ENCODE results near the gene RCCD1. TPM values are rescaled to one million over a fixed set of nuclear protein-coding genes. Genes with fewer than 3 reads are reported as not detected.

RCCD1 gene
- total RNA-seq, 1 experiment from 2014 or later: 26.1 TPM

DNA sequence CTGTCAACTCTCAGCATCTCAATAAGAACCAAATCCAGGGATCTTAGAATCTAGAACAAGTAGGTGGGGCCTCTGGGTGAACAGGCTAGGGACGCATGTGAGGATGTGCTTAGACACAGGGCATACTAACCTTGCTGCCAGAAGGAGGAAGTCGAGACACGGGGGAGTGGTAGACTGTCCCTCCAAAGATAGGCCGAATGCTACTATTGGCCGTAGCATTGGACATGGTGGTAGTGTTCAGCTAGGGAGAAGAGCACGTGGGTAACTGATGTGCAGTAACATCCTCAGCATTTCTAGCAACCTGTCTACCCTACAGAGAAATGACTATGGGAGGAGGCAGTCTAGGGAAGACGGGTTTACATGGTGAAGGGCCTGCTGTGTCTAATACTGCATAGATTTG, 15.6 kb downstream of the RCCD1 start:
- no peaks in the 10 kb centered on the region for H3K4me1 Mint-ChIP-seq
- no peak overlapping the region for H3K4me3 Mint-ChIP-seq
- no peak for TF ChIP-seq EMX1 (CRISPR knock-in tag; IDR thresholded peaks at IDR 0.05)
- TF ChIP-seq ZBTB21 (CRISPR knock-in tag; IDR thresholded peaks at IDR 0.05; ENCODE audit: borderline replicate concordance): no peak
- TF ChIP-seq NR3C1 (CRISPR knock-in tag; conservative IDR thresholded peaks at IDR 0.05; ENCODE audit: low read depth): no peak
- no peak for TF ChIP-seq MYBL2 (CRISPR knock-in tag; IDR thresholded peaks at IDR 0.05)
- TF ChIP-seq, protein P1, sequence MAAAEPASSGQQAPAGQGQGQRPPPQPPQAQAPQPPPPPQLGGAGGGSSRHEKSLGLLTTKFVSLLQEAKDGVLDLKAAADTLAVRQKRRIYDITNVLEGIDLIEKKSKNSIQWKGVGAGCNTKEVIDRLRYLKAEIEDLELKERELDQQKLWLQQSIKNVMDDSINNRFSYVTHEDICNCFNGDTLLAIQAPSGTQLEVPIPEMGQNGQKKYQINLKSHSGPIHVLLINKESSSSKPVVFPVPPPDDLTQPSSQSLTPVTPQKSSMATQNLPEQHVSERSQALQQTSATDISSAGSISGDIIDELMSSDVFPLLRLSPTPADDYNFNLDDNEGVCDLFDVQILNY (CRISPR knock-in tag; IDR thresholded peaks at IDR 0.05): no peak
- H3K27ac Mint-ChIP-seq: no peak overlapping the region
- DNase-seq (ENCODE audit: low spot score): no peak
- no peak for ATAC-seq
- ChIA-PET CTCF (interaction anchor here (0.6 to 6.2 kb wide), 3 partner anchors 13 to 63 kb away, joined by 3 to 50 read pairs (median 5); partner anchors contain the start of gene UNC45A), POLR2A (no interaction called here)
- no peaks in the 10 kb centered on the region for H3K27me3 Mint-ChIP-seq (ENCODE audit: low read depth)
- peaks cover 79% of the 10 kb centered on the region for H3K36me3 Mint-ChIP-seq
- no peaks in the 10 kb centered on the region for H3K9me3 Mint-ChIP-seq

DNA sequence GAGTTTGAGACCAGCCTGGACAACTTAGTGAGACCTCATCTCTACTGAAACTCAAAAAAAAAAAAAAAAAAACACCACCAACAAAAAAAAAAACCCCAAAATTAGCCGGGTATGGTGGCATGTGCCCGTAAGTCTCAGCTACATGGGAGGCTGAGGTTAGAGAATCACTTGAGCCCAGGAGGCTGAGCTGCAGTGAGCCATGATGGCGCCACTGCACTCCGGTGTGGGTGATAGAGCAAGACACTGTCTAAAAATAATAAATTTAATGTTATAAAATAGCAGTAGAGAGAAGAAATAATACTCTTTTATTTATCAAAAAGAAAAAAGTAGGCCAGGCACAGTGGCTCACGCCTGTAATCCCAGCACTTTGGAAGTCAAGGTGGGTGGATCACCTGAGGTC, 17.4 kb downstream of the RCCD1 start:
- H3K27me3 Mint-ChIP-seq (ENCODE audit: low read depth): no peaks in the 10 kb centered on the region
- CTCF ChIA-PET: interaction anchor here (1.5 kb wide), 1 partner anchor 61 kb away, joined by 5 read pairs; no protein-coding TSS in a partner anchor
- no peaks in the 10 kb centered on the region for H3K4me1 Mint-ChIP-seq
- peaks cover 78% of the 10 kb centered on the region for H3K36me3 Mint-ChIP-seq
- ATAC-seq: no peak
- POLR2A ChIA-PET: interaction anchor here (0.6 kb wide), 1 partner anchor 9 kb away, joined by 3 read pairs; no protein-coding TSS in a partner anchor
- H3K9me3 Mint-ChIP-seq: no peaks in the 10 kb centered on the region
- no peak overlapping the region for H3K4me3 Mint-ChIP-seq
- no peak overlapping the region for H3K27ac Mint-ChIP-seq
- DNase-seq (ENCODE audit: low spot score): no peak
- TF ChIP-seq ZNF138 (CRISPR knock-in tag; conservative IDR thresholded peaks at IDR 0.05) (no peak), ZBTB21 (CRISPR knock-in tag; IDR thresholded peaks at IDR 0.05; ENCODE audit: borderline replicate concordance) (no peak), SMAD3 (CRISPR knock-in tag; IDR thresholded peaks at IDR 0.05; ENCODE audit: borderline replicate concordance) (no peak), TCF7 (CRISPR knock-in tag; IDR thresholded peaks at IDR 0.05; ENCODE audit: low read depth) (no peak), ZNF416 (CRISPR knock-in tag; IDR thresholded peaks at IDR 0.05) (no peak), OVOL2 (CRISPR knock-in tag; IDR thresholded peaks at IDR 0.05; ENCODE audit: borderline replicate concordance) (no peak), TP53 (CRISPR knock-in tag; IDR thresholded peaks at IDR 0.05) (no peak)
- TF ChIP-seq, protein P2, sequence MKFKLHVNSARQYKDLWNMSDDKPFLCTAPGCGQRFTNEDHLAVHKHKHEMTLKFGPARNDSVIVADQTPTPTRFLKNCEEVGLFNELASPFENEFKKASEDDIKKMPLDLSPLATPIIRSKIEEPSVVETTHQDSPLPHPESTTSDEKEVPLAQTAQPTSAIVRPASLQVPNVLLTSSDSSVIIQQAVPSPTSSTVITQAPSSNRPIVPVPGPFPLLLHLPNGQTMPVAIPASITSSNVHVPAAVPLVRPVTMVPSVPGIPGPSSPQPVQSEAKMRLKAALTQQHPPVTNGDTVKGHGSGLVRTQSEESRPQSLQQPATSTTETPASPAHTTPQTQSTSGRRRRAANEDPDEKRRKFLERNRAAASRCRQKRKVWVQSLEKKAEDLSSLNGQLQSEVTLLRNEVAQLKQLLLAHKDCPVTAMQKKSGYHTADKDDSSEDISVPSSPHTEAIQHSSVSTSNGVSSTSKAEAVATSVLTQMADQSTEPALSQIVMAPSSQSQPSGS (CRISPR knock-in tag; IDR thresholded peaks at IDR 0.05; ENCODE audit: borderline replicate concordance, low read depth): no peak
- TF ChIP-seq, protein P3, sequence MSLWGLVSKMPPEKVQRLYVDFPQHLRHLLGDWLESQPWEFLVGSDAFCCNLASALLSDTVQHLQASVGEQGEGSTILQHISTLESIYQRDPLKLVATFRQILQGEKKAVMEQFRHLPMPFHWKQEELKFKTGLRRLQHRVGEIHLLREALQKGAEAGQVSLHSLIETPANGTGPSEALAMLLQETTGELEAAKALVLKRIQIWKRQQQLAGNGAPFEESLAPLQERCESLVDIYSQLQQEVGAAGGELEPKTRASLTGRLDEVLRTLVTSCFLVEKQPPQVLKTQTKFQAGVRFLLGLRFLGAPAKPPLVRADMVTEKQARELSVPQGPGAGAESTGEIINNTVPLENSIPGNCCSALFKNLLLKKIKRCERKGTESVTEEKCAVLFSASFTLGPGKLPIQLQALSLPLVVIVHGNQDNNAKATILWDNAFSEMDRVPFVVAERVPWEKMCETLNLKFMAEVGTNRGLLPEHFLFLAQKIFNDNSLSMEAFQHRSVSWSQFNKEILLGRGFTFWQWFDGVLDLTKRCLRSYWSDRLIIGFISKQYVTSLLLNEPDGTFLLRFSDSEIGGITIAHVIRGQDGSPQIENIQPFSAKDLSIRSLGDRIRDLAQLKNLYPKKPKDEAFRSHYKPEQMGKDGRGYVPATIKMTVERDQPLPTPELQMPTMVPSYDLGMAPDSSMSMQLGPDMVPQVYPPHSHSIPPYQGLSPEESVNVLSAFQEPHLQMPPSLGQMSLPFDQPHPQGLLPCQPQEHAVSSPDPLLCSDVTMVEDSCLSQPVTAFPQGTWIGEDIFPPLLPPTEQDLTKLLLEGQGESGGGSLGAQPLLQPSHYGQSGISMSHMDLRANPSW (CRISPR knock-in tag; conservative IDR thresholded peaks at IDR 0.05; ENCODE audit: low read depth): no peak
- TF ChIP-seq, protein P4, sequence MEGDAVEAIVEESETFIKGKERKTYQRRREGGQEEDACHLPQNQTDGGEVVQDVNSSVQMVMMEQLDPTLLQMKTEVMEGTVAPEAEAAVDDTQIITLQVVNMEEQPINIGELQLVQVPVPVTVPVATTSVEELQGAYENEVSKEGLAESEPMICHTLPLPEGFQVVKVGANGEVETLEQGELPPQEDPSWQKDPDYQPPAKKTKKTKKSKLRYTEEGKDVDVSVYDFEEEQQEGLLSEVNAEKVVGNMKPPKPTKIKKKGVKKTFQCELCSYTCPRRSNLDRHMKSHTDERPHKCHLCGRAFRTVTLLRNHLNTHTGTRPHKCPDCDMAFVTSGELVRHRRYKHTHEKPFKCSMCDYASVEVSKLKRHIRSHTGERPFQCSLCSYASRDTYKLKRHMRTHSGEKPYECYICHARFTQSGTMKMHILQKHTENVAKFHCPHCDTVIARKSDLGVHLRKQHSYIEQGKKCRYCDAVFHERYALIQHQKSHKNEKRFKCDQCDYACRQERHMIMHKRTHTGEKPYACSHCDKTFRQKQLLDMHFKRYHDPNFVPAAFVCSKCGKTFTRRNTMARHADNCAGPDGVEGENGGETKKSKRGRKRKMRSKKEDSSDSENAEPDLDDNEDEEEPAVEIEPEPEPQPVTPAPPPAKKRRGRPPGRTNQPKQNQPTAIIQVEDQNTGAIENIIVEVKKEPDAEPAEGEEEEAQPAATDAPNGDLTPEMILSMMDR (IDR thresholded peaks at IDR 0.05): no peak
- TF ChIP-seq, protein P5, sequence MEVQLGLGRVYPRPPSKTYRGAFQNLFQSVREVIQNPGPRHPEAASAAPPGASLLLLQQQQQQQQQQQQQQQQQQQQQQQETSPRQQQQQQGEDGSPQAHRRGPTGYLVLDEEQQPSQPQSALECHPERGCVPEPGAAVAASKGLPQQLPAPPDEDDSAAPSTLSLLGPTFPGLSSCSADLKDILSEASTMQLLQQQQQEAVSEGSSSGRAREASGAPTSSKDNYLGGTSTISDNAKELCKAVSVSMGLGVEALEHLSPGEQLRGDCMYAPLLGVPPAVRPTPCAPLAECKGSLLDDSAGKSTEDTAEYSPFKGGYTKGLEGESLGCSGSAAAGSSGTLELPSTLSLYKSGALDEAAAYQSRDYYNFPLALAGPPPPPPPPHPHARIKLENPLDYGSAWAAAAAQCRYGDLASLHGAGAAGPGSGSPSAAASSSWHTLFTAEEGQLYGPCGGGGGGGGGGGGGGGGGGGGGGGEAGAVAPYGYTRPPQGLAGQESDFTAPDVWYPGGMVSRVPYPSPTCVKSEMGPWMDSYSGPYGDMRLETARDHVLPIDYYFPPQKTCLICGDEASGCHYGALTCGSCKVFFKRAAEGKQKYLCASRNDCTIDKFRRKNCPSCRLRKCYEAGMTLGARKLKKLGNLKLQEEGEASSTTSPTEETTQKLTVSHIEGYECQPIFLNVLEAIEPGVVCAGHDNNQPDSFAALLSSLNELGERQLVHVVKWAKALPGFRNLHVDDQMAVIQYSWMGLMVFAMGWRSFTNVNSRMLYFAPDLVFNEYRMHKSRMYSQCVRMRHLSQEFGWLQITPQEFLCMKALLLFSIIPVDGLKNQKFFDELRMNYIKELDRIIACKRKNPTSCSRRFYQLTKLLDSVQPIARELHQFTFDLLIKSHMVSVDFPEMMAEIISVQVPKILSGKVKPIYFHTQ (CRISPR knock-in tag; IDR thresholded peaks at IDR 0.05): no peak
- TF ChIP-seq, protein P6, sequence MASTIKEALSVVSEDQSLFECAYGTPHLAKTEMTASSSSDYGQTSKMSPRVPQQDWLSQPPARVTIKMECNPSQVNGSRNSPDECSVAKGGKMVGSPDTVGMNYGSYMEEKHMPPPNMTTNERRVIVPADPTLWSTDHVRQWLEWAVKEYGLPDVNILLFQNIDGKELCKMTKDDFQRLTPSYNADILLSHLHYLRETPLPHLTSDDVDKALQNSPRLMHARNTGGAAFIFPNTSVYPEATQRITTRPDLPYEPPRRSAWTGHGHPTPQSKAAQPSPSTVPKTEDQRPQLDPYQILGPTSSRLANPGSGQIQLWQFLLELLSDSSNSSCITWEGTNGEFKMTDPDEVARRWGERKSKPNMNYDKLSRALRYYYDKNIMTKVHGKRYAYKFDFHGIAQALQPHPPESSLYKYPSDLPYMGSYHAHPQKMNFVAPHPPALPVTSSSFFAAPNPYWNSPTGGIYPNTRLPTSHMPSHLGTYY (CRISPR knock-in tag; IDR thresholded peaks at IDR 0.05): no peak
- TF ChIP-seq, protein P7, sequence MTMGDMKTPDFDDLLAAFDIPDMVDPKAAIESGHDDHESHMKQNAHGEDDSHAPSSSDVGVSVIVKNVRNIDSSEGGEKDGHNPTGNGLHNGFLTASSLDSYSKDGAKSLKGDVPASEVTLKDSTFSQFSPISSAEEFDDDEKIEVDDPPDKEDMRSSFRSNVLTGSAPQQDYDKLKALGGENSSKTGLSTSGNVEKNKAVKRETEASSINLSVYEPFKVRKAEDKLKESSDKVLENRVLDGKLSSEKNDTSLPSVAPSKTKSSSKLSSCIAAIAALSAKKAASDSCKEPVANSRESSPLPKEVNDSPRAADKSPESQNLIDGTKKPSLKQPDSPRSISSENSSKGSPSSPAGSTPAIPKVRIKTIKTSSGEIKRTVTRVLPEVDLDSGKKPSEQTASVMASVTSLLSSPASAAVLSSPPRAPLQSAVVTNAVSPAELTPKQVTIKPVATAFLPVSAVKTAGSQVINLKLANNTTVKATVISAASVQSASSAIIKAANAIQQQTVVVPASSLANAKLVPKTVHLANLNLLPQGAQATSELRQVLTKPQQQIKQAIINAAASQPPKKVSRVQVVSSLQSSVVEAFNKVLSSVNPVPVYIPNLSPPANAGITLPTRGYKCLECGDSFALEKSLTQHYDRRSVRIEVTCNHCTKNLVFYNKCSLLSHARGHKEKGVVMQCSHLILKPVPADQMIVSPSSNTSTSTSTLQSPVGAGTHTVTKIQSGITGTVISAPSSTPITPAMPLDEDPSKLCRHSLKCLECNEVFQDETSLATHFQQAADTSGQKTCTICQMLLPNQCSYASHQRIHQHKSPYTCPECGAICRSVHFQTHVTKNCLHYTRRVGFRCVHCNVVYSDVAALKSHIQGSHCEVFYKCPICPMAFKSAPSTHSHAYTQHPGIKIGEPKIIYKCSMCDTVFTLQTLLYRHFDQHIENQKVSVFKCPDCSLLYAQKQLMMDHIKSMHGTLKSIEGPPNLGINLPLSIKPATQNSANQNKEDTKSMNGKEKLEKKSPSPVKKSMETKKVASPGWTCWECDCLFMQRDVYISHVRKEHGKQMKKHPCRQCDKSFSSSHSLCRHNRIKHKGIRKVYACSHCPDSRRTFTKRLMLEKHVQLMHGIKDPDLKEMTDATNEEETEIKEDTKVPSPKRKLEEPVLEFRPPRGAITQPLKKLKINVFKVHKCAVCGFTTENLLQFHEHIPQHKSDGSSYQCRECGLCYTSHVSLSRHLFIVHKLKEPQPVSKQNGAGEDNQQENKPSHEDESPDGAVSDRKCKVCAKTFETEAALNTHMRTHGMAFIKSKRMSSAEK (CRISPR knock-in tag; IDR thresholded peaks at IDR 0.05; ENCODE audit: borderline replicate concordance): no peak
- TF ChIP-seq, protein P8, sequence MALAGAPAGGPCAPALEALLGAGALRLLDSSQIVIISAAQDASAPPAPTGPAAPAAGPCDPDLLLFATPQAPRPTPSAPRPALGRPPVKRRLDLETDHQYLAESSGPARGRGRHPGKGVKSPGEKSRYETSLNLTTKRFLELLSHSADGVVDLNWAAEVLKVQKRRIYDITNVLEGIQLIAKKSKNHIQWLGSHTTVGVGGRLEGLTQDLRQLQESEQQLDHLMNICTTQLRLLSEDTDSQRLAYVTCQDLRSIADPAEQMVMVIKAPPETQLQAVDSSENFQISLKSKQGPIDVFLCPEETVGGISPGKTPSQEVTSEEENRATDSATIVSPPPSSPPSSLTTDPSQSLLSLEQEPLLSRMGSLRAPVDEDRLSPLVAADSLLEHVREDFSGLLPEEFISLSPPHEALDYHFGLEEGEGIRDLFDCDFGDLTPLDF (CRISPR knock-in tag; IDR thresholded peaks at IDR 0.05): no peak

Measured in WTC11 (cell line).